ELF-1 (cell line): ENCODE results near the gene SF1.
"Not testable (repeated sequence)": the region's sequence is repeated elsewhere in the genome, so short reads cannot be mapped to it uniquely, and the experiment has no call there.

Source experiments
- DNase-seq: peaks from one replicate; pipeline ENCODE4 v3.0.0-alpha.2; 2016; ENCODE audit warnings: low read depth, low spot score

Gene SF1, protein sequence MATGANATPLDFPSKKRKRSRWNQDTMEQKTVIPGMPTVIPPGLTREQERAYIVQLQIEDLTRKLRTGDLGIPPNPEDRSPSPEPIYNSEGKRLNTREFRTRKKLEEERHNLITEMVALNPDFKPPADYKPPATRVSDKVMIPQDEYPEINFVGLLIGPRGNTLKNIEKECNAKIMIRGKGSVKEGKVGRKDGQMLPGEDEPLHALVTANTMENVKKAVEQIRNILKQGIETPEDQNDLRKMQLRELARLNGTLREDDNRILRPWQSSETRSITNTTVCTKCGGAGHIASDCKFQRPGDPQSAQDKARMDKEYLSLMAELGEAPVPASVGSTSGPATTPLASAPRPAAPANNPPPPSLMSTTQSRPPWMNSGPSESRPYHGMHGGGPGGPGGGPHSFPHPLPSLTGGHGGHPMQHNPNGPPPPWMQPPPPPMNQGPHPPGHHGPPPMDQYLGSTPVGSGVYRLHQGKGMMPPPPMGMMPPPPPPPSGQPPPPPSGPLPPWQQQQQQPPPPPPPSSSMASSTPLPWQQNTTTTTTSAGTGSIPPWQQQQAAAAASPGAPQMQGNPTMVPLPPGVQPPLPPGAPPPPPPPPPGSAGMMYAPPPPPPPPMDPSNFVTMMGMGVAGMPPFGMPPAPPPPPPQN

DNA sequence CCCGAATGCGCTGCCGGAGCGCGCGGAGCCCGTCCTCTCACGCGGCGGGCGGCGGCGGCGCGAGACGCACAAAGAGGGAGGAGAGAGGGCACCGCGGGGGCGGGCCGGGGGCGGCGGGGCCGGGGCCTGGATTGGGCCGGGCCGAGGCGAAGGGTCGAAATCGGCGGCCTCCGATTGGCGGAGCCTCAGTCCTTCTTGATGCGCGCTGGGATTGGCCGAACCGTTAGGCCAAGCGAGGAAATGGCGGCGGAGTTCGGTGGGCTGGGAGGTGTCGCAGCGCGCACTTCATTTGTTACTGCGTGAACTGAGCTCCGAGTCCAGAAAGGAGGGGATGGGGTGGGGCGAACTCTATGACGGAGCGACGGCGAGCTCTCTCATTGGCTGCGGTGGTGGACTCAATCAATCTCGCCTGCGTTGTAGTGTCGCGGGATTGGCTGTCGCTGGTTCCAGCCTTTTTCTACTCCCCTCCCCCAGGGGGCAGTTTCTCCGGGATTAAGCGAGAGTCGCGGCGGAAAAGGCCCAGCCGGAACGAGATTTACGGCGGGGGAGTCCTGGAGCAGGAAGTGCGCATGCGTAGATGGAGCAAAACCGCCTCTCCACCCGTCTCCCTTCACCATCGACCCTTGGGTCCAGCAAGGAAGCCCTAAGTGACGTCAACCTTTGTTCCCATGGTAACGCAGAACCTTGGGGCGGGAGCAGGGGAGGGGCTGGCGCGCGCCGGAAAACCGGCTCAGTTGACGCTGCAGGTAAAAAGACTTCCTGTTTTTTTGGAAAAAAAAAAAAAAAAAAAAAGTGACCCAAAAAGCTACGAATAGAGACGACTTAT, at the start of gene SF1:
Gene SF1 (minus strand): TSS at position 70 of the 826 bp plus-strand sequence. CDS start 150 bp downstream, outside the sequence.
- peak; percentile 100 for DNase-seq

DNA sequence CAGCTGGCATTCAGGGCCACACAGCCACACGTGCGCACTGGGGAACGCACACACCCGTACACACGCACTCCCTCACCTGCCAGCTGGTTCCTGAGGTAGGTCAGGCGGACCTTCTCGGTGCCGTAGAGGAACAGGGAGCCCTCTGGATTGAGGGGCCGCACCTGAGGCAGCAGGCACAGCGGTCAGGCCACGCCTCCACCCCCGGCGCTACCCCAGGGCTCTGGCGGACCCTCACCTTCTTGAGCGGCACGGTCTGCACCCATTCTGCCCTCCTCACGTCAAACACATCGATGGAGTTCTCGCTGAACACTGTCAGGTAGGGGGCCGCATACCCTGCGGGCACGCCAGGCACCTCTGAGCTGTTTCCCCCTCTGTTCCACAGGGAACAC, 49.1 kb upstream of the SF1 start:
- DNase-seq: no peak

DNA sequence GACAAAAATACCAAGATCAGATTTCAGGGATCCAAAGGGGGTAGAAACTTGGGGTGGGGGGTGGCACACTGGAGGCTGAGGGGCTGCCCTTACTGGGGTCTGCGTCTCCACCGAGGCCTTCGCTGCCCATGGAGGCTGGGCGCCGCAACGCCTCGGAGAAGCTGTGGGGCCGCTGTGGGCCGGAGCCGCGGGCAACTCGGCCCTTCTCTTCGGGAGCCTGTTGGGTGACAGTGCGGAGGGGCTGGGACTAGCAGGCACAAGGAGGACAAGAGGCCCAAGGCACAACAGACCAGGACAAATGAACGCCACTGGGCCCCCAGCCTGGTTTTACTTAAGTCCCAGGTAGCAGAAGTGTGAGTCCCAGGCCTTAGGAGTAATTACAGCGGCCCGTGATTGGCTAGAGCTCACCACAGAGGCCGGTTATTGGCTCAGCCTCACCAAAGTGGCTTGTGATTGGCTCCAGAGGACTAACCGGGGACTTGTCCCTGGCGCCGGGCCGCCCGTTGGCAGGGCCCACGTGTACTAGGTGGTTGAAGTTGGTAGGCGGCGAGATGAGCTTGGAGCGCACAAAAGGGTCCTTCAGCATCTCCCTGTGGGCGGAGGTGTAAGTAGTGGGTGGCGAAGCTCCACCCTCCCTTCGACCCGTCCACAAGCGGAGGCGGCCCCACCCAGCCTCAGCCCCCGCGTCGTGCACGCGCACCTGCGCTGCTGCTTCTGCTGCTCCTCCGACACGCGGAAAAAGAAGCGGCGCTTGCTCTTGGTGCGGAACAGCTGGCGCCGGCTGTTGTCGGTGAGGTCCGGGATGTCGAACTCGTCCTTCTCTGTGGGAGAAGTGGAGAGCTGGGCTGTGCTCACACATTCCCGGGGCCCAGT, 48.5 kb upstream of the SF1 start:
- DNase-seq: peak; percentile 24

DNA sequence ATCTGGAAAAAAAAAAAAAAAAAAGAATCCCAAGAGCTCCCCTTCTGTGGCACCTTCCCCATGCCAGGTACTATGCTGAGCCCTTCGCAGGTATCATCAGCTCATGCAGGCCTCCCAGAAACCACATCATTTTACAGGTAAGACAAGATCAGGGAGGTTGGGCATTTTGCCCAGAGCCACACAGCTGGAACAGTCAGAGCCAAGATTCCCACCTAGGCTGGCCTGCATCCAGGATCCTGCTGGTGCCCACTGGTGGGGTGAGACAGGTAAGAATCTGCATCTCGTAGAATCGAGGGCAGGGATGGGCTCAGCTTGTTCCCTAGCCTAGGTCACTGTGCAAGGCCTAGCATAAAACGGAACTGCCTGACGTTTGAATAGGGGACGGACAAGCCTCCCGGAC, 47.7 kb upstream of the SF1 start:
- no peak for DNase-seq

DNA sequence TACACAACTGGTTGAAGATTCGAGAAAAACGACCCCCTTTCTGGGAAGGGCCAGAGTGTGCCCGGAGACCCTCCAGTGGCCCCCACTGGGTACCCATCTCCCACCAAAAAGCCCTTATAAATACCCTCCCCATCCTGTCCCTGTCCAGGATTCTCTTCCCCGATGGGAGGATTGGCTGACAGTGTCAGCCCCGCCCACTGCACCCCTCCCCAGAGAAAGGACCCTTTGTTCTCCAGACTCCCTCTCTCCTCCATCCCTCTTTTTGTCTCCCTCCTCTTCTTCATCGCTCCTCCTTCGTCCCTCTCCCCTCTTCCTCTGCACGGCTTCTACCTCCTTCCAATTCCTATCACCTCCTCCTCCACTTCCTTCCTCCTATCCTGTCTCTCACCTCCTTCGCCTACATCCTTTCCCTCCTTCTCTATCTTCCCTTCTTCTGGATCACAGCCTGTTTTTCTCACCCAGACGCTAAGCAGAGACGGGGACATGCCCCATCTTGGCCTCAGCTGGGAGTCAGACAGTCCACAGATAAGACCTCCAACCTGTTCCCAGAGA, 45.3 kb upstream of the SF1 start:
- no peak for DNase-seq

DNA sequence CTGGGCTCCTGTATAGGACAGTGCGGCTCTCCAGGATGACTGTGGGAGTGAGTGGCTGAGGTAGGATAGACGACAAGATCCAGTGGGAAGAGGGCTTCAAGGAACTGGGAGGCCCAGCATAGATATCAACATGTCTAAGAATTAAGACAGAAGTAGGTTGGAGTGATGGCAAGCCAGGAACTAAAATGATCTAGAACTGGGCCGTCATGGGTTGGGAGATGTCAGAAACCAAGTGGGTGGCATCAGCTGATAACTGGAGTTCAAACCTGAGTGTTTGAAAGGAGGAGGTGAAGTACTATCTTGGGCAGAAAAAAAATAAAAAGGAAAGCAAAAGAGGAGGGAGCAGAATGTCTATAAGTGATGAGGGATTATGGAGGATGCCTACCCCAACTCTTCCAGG, 39.1 kb upstream of the SF1 start:
- DNase-seq: no peak

DNA sequence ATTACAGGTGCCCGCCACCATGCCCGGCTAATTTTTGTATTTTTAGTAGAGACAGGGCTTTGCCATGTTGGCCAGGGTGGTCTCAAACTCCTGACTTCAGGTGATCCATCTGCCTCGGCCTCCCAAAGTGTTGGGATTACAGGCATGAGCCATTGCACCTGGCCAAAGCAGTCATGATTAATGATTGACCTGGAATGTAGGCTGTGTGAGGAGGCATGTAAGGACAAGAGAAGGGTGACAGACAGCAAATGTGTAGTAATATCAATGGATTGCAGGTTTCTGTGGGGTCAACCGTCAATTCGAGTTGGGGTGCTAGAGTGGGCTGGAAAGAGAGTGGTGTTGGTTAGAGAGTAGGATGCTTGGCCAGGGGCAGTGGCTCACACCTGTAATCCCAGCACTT, 37.1 kb upstream of the SF1 start:
- DNase-seq: not testable (repeated sequence)

DNA sequence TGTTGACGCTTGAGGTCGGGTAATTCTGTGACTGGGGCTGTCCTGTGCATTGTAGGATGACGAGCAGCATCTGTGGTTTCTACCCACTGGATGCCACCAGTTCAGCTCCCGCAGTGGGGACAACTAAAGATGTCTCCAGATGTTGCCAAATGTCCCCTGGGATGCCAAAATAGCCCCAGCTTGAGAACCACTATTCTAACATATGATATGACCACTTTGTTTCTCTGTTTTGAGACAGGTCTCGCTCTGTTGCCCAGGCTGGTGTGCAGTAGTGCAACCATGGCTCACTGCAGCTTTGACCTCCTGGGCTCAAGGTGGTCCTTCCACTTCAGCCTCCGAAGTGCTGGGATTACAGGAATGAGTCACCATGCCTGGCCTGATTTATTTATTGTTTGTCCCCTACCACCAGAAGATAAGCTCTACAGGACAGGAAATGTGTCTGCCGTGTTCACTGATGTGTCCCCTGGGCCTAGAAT, 36.4 kb upstream of the SF1 start:
- DNase-seq: no peak

DNA sequence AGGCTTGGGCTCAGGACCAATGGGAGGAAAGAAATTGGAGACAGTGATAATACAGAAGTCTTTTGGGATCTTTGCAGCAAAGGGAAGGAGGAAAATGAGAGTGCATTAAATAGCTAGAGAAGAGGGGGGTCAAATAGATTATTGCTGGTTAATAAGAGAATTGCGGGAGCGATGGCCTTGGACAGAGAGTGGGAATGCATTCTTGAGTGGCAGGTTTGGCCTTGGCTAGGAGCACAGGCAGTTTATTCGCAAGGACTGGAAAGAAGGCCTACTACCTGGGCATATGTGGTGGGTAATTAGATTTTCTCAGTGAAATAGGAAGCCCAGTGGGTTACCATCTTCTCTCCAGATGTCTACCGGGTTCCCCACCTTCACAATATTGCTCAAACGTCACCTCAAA, 35.5 kb upstream of the SF1 start:
- DNase-seq: no peak

DNA sequence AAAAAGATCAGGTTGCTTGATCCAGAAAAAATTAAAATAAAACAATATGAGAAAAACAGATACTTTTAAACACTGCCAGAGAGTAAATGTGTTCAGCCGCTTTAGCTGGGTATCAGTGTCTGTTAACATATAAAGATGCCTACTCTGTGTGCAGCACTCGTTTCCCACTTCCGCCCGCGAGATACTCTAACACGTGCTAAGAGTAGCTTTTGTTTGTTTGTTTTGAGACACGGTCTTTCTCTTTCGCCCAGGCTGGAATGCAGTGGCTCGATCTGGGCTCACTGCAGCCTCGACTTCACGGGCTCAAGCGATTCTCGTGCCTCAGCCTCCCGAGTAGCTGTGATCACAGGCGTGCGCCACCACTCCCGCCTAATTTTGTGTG, 32.5 kb upstream of the SF1 start:
- no peak for DNase-seq

DNA sequence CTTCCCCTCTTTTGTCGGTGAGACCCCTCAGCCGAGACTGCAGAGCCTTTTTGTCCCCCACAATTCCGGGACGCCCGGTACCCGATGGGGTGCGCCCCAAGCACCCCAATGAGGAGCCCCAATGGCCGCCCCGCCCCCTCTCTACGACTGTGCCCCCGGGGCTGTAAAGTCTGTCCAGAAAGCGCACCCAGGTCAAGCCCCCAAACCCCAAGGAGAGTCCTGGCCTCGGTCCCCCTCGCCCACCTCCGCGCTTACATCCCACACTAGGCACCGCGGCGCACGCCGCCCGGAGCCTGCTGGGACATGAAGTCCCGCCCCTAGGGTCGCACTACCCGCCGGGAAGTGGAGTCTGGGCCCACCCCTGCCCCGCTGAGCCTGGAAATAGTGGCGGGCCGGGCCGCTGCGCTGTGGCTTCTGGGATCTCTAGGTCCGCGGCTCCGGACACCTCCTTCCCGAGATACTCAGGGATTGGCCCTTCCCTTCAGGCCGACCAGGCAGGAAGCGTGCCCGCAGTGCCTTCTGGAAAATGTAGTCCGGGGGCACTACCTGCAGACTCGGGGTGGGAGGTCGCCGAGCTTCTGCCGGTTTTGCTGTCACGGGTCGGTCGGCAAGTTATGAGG, 32.0 kb upstream of the SF1 start, which contains the start of gene MEN1:
Gene MEN1 (minus strand): TSS at position 281 of the 620 bp plus-strand sequence. CDS start 442 bp downstream, outside the sequence.
- DNase-seq: peak; percentile 99

DNA sequence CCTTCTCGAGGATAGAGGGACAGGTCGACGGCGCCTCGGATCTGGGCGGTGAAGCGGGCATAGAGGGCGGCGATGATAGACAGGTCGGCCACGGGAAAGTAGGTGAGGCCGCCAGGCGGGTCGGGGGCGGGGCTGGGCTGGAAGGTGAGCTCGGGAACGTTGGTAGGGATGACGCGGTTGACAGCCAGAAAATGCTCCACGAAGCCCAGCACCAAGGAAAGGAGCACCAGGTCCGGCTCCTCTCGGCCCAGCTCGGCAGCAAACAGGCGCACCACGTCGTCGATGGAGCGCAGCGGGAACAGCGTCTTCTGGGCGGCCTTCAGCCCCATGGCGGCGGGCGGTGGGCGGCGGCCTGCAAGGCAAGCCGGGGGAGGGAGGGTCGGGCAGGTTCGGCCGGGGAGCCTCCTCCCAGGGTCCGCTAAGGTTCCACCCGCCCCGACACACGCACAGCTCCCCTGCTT, 31.5 kb upstream of the SF1 start:
- peak; percentile 67 for DNase-seq

DNA sequence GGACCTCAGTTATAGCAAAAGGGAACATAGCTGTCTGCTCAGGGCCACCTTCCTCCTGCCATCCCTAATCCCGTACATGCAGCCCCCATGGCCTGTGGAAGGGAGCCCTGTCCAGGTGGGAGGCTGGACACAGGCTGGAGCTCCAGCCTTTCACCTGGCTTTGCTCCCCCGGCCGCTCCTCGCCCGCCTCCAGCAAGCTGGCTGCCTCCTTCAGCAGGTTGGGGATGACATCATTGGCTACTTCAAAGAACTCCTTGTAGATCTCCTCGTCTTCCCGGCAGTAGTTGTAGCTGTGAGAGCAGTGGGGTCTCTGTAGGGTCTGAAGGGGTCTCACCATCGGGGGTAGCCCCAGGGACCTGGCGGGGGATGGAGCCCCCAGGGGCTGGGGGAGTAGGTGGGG, 27.1 kb upstream of the SF1 start:
- no peak for DNase-seq

DNA sequence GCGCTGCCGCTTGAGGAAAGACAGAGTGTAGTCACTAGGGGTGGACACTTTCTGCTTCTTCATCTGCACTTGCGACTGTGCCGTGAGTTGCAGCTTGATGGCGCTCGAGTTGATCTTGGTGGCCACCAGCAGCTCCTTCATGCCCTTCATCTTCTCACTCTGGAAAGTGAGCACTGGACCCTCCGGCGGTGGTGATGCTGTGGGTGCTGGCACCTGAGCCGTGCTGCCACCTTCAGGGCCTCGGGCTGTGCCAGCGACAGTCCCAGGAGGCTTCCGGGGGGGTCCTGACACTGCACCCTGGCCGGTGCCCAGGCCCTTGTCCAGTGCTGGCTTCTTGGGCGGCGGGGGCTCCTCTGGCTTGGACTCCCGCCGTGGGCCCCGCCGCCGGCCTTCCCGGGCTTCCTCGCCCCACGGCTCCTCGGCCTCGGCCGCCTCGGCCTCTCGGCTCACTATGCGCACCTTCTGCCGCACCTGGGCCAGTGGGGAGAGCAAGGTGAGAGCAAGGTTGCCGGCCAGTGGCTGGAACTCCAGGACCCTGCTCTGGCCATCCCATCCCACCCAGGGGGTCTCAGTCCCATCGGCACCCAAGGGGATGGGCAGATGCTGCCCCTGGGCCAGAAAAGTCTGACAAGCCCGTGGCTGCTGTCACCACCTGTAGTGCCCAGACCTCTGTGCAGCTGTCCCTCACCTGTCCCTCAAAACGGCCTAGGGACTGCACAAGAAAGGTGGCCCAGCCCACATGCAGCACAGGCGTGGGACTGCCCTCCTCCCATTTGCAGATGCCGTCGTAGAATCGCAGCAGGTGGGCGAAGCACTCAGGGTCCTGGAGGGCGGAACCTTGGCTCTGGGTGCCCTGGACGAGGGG, 26.2 kb upstream of the SF1 start:
- peak; percentile 37 for DNase-seq

DNA sequence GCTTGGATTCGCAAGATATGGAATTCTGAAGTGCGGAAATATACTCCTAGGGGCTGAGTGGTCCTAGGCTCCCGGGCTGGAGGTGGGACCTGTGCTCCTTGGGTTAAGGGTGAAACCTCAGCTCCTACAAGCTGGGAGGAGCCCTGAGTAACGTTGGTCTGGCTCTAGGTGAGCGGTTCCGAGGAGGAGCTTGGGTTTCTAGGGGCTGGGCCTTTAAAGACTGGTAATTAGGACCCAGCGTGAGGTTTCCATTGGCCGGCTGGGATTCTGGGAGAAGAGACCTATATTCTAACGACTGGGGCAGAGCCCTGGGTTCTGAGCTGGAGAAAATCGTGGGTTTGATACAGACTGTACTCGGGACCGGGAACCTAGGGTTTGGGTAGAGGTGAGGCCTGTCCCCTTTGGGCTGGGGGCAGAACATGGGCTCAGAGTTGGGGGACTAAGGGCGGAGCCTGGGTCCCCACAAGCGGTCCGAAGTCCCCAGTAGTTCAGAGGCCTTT, 25.6 kb upstream of the SF1 start:
- no peak for DNase-seq

DNA sequence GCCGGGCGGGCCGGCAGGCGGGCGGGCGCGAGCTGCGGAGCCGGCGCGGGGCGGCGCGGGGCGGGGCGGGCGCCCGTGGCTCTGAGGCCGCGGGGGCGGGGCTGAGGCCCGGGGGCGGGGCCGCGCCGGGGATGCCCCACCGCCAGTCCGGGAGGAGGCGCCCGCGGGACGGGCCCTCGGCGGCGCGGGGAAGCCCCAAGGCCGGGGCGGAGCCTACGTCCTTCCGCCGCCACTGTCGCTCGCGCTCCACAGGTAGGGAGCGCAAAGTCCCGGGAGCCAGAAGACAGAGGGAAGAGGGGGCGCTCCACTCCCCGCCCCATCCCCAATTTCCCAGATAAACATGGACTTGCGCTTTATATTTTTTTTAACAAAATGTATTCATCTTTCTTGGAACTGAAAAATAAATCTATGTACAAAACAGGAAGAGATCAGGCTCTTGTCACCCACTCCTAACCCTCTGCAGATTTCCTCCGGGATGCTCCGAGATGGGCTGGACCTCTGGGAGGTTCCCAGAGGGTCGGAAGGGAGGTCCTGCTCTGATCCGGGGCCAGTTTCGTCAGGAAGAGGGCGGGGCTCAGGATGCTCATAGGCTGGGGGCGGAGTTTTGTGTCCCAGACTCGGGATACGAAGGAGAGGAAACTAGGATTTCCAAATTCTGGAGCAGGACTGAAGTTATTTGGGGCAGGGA, 25.0 kb upstream of the SF1 start, which contains the start of gene MAP4K2:
Gene MAP4K2 (minus strand): TSS at position 57 of the 688 bp plus-strand sequence. CDS start 65 bp downstream, outside the sequence.
- peak; percentile 92 for DNase-seq

DNA sequence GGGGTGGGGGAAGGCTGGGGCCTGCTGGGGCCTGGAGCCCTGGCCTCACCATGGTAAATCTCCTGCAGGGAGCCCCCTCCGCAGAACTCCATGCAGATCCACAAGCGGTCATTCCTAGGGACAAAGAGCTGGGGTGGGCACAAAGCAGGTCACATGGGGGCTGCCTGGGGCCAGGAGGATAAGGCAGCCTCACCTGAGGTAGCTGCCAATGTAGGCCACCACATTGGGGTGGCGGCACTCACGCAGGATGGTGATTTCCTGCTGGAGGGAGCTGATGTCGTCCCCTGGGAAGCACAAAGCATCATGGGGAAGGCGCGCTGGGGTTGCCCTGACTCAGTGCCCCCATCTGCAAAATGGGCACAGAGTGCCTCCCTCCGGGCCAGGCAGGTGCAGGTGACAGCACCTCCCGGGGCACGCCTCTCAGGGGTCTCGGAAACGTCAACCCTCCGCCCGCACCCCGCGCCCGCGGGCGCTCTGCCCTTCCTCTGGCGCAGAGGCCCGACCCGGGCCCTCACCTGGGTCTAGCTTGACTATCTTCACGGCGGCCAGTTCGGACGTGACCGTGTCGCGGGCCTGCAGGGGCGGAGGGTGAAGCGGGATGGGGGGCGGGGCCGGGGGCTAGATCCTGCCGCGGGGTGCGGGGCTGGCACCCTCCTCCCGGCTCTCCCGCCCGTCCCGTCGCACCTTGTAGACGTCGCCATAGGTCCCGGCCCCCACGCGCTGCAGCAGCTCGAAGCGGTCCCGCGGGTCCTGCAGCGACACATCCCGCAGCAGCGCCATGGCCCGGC, 24.2 kb upstream of the SF1 start:
- peak; percentile 28 for DNase-seq
